Astrocyte of the cerebellum (primary cell): ENCODE measurements around the gene COG3.

ENCODE experiments used
- DNase-seq: peaks from one replicate; pipeline ENCODE4 v3.0.0-alpha.2; 2011; ENCODE audit warnings: low read depth
- H3K4me3 ChIP-seq: 2 replicates; pipeline ENCODE4 v1.5.1; 2011; ENCODE audit warnings: mild to moderate bottlenecking, low read depth, low read length, moderate library complexity
- CTCF ChIP-seq: IDR thresholded peaks from 2 replicates; pipeline ENCODE4 v1.5.1; 2012; ENCODE audit warnings: low read length, low read depth, moderate library complexity, mild to moderate bottlenecking; ENCODE audit errors: missing control alignments
- in situ Hi-C: cut with HindIII; loops from 2 replicates; pipeline ENCODE4 v1.10.0; 2017; ENCODE audit warnings: low sequenced_read_pairs

COG3 gene

GRCh38 chr13:45522571-45522970 lies 57.8 kb downstream of the COG3 start:
- in situ Hi-C loops = no loop called here

GRCh38 chr13:45527699-45528462 lies 63.1 kb downstream of the COG3 start:
- no peak for DNase-seq
- in situ Hi-C loops = no loop called here
- TF ChIP-seq CTCF = no peak
- no peak overlapping the region for H3K4me3 ChIP-seq

More at GRCh38 chr13:45522571-45522970, 57.8 kb downstream of the COG3 start:
- H3K4me3 ChIP-seq = no peak overlapping the region
- no peak for TF ChIP-seq CTCF
- DNase-seq = no peak

- no peak overlapping the region for H3K4me3 ChIP-seq
- DNase-seq = no peak
- in situ Hi-C loops = no loop called here
- no peak for TF ChIP-seq CTCF
Measured at GRCh38 chr13:45529758-45530157, 65.0 kb downstream of the COG3 start.

GRCh38 chr13:45534604-45535003 lies 69.9 kb downstream of the COG3 start:
- no peak overlapping the region for H3K4me3 ChIP-seq
- no peak for TF ChIP-seq CTCF
- no peak for DNase-seq
- in situ Hi-C loops = no loop called here

- no peak for DNase-seq
- H3K4me3 ChIP-seq = no peak overlapping the region
- in situ Hi-C loops = no loop called here
- no peak for TF ChIP-seq CTCF
Measured at GRCh38 chr13:45536224-45536623, 71.5 kb downstream of the COG3 start.

- in situ Hi-C loops = no loop called here
- no peak overlapping the region for H3K4me3 ChIP-seq
- no peak for TF ChIP-seq CTCF
- DNase-seq = no peak
Measured at GRCh38 chr13:45537516-45537915, 72.8 kb downstream of the COG3 start.

- in situ Hi-C loops = no loop called here
- H3K4me3 ChIP-seq = no peak overlapping the region
Measured at GRCh38 chr13:45538382-45538781, 73.6 kb downstream of the COG3 start.

More at GRCh38 chr13:45538382-45538781, 73.6 kb downstream of the COG3 start:
- no peak for TF ChIP-seq CTCF
- no peak for DNase-seq
